PC-9 (cell line): ENCODE data around the gene AP4S1.
"Not testable (repeated sequence)": the region's sequence is repeated elsewhere in the genome, so short reads cannot be mapped to it uniquely, and the experiment has no call there.

Experiments used
- CTCF ChIP-seq: fragments of 200-600 bp; sonication (generic); conservative IDR thresholded peaks from 2 replicates; pipeline ENCODE4 v1.6.1; 2017; ENCODE audit warnings: mixed run types, antibody characterized with exemption, mild to moderate bottlenecking, moderate library complexity
- EZH2 ChIP-seq: fragments of 200-600 bp; sonication (generic); IDR thresholded peaks from 2 replicates; pipeline ENCODE4 v1.8.0; 2017; ENCODE audit warnings: antibody characterized with exemption, low read depth

- not testable (repeated sequence) for TF ChIP-seq CTCF, EZH2
Observed at GRCh38 chr14:31004007-31004406, 21.4 kb upstream of the AP4S1 start.
